ENCODE data around the gene DNAJC5G. TPM values are rescaled to one million over a fixed set of nuclear protein-coding genes. Genes with fewer than 3 reads are reported as not detected.
"Not testable (repeated sequence)": the region's sequence is repeated elsewhere in the genome, so short reads cannot be mapped to it uniquely, and the experiment has no call there.

Gene DNAJC5G
- total RNA-seq, 1 donor from 2014 or later, result not detected

DNA sequence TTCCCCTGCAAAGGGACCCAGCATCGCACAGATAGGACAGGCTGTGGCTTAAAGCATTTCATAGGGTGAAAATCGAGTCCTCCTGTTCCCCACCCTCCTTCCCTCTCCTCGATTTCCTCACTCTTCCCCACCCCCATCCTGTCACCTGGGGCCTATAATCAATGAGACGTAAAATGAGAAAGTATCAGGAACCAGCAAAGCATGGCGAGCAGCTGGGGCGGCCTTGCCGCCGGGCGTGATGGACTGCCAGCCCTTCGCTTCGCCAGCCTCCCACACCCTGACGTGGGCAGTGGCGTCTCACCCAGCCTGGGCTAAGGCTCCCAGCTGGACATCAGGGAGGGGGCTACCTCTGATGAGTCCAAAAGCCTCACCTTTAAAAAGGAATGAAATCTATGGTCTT, 23.5 kb upstream of the DNAJC5G start:
- no peak for DNase-seq (ENCODE audit: low spot score)

DNA sequence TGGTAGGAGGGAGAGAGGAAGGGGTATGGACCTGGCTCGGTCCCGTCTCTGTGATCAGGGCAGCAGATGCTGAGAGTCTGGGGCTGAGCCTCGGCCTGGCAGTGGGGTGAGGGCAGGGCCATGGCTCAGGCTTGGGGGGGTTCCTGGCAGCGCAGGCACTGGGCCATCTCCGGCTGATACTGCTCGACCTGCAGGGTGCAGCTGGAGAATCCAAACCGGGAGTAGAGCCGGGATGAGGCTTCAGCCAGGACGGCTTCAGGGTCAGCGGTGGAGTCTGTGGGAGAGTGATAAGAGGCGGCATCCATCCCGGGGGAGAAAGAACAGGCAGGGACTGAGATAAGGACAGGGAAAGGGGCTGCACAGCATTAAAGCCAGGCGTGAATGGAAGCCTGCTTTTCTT, 20.0 kb upstream of the DNAJC5G start:
- no peak for DNase-seq (ENCODE audit: low spot score)

- DNase-seq (ENCODE audit: low spot score), result no peak
Measured at GRCh38 chr2:27255660-27256059, 19.6 kb upstream of the DNAJC5G start.

DNA sequence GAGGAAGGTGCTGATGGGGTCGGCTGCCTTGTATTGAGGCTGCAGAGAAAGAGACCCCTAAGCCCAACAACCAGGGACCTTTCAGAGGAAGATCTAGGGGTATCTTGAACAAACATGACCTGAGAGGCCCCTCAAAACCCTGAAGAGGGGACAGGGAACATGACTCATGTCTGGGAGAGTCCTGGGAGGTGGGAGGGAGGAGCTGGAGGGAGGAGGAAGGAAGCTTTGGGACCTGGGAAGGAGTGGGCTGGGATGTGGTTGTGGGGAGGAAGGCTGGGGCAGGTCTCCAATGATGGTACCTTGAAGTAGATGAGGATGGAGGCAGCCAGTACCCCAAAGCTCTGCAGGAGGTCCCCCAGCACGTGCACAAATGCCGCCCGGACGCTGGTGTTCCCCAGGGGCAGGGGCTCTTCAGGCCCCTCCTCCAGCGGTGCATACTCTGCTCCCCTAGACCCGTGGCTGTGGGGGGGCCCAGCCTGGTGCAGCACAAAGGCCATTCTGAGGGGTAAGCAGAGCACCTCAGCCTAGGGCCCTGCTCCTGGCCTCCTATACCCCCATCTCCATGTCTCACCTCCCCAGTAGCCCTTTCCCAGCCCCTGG, 18.3 kb upstream of the DNAJC5G start:
- no peak for DNase-seq (ENCODE audit: low spot score)

- no peak for DNase-seq (ENCODE audit: low spot score)
Measured at GRCh38 chr2:27258051-27258450, 17.2 kb upstream of the DNAJC5G start.

GRCh38 chr2:27261241-27261925, 13.8 kb upstream of the DNAJC5G start:
- no peak for DNase-seq (ENCODE audit: low spot score)

DNA sequence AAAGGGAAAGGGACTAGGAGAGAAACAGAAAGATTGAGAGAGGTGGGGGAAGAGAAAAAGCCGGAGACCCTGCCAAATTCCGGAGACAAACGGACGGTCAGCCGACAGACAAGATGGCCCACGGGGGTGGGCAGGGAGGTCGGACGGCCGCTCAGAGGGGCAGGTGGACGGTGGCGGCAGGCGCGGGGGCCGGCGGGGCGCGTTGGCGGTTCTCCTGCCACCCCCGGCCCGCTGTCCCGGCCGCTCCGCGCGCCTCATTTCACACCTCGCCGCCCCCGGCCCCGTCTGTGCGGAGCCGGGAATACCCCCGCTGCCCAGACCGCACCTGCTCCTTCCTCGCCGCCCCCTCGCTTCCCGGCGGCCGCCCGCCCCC, 13.3 kb upstream of the DNAJC5G start:
- DNase-seq (ENCODE audit: low spot score), result no peak

GRCh38 chr2:27262379-27263286, 12.6 kb upstream of the DNAJC5G start, which contains the start of gene SLC30A3:
Gene SLC30A3, minus strand, starts transcription at chr2:27263047. Its CDS starts 141 bp downstream, at chr2:27262906.
- DNase-seq (ENCODE audit: low spot score), result no peak

GRCh38 chr2:27263287-27264252, 11.7 kb upstream of the DNAJC5G start:
- DNase-seq (ENCODE audit: low spot score), result no peak

DNA sequence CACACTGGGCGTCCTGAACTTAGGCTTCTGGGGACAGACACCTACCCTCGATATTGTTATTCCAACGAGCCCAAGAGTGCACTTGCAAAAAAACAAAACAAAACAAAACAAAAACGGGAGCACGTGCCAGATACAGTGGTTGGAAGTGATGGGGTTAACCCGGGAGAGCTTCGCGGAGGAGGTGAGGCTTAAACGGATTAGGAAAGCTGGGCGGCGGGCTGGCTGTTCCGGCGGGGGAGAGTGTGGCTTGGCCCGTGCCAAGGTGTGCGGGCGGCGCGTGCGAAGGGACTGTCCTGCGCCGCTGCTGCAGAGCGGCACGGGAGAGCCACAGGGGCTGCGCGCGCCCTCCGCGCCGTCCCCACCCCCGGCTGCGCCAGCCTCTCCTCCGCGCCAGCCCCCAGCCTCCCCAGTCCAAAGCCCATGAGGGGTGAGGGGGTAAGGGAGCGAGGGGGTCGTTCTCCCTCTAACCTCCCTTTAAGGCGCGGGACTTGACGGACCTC, 10.9 kb upstream of the DNAJC5G start:
- no peak for DNase-seq (ENCODE audit: low spot score)

DNA sequence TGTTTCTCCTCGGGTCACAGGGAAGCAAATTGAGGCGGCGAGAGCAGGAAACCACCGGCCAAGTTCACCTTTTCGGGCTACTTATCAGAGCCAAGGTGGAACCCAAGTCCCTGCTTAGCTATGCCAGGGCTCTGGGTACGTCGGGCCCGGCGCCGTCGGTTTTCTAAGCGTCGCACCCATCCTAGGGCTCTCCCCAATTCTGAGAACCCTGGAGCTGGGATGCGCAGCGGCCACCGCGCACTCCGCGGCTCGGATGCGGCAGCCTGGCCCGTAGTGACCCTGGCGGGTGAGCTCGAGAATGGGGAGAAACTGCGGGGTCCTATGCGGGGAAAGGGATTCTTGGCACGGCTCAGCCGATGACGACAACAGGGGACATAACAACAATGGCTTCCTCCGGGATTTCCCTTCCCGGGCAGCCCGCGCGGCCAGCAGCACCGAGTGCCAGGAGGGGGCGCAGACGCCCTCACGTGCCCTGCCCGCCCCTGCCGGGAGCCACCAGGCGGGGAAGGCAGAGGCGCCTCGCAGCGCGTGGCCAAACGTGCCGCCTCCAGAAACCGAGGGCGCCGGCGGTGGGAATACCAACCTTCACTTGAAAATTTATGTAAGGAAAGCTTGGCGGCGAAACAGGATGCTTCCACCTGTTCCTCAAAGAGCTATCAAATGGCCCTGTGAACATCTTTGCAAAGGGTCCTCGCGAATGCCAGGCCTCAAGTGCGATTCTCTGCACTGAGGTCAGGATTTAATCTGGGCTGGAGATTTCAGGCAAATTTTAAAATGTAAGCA, 10.3 kb upstream of the DNAJC5G start:
- DNase-seq (ENCODE audit: low spot score), result no peak

- no peak for DNase-seq (ENCODE audit: low spot score)
Measured at GRCh38 chr2:27265536-27265870, 9.7 kb upstream of the DNAJC5G start.

DNA sequence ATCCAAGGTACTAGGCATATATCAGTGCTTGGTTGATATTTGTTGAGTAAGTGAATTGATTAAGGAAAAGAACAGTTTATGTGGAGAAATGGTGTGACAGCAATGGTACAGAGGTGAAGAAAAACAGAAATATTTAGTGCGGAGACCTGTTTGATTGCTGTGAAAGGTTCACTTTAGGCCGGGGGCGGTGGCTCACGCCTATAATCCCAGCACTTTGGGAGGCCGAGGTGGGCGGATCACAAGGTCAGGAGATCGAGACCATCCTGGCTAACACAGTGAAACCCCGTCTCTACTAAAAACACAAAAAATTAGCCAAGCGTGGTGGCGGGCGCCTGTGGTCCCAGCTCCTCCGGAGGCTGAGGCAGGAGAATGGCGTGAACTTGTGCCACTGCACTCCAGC, 6.9 kb upstream of the DNAJC5G start:
- not testable (repeated sequence) for DNase-seq (ENCODE audit: low spot score)

GRCh38 chr2:27270131-27270530, 5.1 kb upstream of the DNAJC5G start:
- no peak for DNase-seq (ENCODE audit: low spot score)

- no peak for DNase-seq (ENCODE audit: low spot score)
Measured at GRCh38 chr2:27270670-27271069, 4.6 kb upstream of the DNAJC5G start.

DNA sequence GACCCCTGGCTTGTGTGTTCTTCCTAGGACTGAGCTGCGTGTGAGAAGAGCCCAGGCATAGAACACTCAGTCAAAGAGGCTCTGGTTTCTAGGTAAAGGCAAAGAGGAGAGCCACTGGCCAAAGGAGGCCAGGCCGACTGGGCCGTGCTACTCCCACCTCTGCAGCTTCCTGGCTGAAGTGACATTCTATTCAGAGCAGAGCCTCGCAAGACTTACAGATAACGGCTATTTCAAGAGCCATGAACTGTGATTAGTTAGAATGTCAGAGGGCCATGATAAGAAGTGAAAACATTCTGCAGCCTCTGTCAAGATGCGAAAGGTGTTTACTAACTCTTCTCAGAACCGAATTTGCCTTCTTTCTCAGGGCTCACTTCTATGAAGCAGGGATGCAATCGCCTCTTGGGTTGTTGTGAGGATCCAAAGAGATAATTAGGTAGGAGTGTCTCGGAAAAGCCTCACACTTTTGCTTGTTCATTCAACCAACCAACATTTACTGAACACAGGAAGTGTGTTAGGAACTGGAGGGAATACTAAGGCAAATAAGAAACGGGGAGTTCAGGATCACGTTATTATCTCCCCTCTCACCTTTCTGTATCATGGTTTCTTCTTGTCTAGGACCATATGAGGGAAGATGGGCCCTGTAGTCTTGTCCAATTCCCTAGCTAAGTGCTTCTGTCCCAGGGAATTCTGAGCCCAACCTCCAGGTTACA, 3.4 kb upstream of the DNAJC5G start:
- DNase-seq (ENCODE audit: low spot score), result no peak

- DNase-seq (ENCODE audit: low spot score), result not testable (repeated sequence)
Measured at GRCh38 chr2:27272537-27273522, 2.4 kb upstream of the DNAJC5G start.

GRCh38 chr2:27278010-27278409, 2.8 kb downstream of the DNAJC5G start:
- DNase-seq (ENCODE audit: low spot score), result no peak
